NCI-H748 treated with DMSO at 0.1 percent for 48 hours (cell line): ENCODE results near the gene COL11A2.

ENCODE experiments used
- DNase-seq: peaks from one replicate; lab custom pipeline; 2025; lab: John Stamatoyannopoulos, UW

The COL11A2 gene

GRCh38 chr6:33171880-33172687, 20.2 kb downstream of the COL11A2 start:
- no peak for DNase-seq

GRCh38 chr6:33171016-33171879, 21.0 kb downstream of the COL11A2 start:
- DNase-seq: no peak

GRCh38 chr6:33170176-33171015, 21.9 kb downstream of the COL11A2 start:
- no peak for DNase-seq

GRCh38 chr6:33169291-33170175, 22.7 kb downstream of the COL11A2 start:
- no peak for DNase-seq

- no peak for DNase-seq
These were observed 23.6 kb downstream of the COL11A2 start for GRCh38 chr6:33168639-33169038.

- DNase-seq: no peak
These were observed 24.0 kb downstream of the COL11A2 start for GRCh38 chr6:33168284-33168601.

GRCh38 chr6:33167374-33168283, 24.6 kb downstream of the COL11A2 start:
- DNase-seq: no peak

- DNase-seq: no peak
These were observed 25.5 kb downstream of the COL11A2 start for GRCh38 chr6:33166811-33167210.

- DNase-seq: no peak
These were observed 25.9 kb downstream of the COL11A2 start for GRCh38 chr6:33166363-33166762.

- no peak for DNase-seq
These were observed 26.5 kb downstream of the COL11A2 start for GRCh38 chr6:33165581-33166258.

GRCh38 chr6:33164665-33165373, 27.4 kb downstream of the COL11A2 start:
- no peak for DNase-seq

GRCh38 chr6:33164176-33164575, 28.1 kb downstream of the COL11A2 start:
- no peak for DNase-seq

GRCh38 chr6:33163540-33163939, 28.7 kb downstream of the COL11A2 start:
- no peak for DNase-seq

GRCh38 chr6:33161354-33162331, 30.6 kb downstream of the COL11A2 start:
- DNase-seq: peak; percentile 55

- no peak for DNase-seq
These were observed 31.4 kb downstream of the COL11A2 start for GRCh38 chr6:33160728-33161344.

- DNase-seq: no peak
These were observed 32.2 kb downstream of the COL11A2 start for GRCh38 chr6:33160096-33160495.

GRCh38 chr6:33156964-33157363, 35.3 kb downstream of the COL11A2 start:
- DNase-seq: no peak
